ENCODE measurements around the gene BAIAP2L1.

DNA sequence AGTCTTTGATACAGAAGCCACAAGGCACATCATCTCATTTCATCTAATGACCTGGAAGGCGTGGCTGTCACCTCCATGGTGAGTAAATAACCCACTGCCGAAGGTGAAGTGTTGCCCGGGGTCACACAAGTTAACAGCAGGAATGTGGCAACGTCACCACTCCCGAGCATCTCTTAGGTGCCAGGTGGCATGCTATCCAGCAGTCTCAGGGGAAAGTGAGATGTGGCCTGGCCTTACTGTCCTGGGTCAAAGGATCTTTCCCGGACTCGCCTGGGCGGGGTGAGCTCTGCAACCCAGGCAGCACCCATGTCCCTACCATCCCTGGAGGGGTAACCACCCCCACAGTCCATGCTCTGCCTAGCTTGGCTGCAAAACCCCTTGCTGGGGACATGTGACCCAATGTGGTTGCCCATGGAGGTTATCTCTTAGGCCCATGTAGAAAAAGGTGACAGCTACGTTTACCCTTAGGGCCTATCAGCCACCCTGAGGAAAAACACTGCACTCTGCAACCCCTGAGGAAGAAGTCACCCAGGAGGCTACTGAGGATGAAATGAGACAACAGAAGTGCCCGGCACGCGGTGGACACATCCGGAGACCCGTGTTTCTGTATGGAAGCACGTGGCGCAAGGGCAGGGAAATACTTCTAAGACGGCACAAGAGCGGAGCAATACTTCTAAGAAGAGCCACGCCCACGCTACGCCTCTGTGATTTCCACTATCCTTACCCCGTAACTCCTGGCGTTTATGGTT, 52.0 kb downstream of the BAIAP2L1 start:
- TF ChIP-seq POLR2A (IDR thresholded peaks at IDR 0.05; ENCODE audit: low read depth, low read length) (no peak), POLR2AphosphoS5 (IDR thresholded peaks at IDR 0.05; ENCODE audit: low read depth, low read length) (no peak)
